ENCODE results near the gene BMP2. TPM values are rescaled to one million over a fixed set of nuclear protein-coding genes. Genes with fewer than 3 reads are reported as not detected.

BMP2 gene
- total and polyA plus RNA-seq, 7 donors: 0.66 to 3.3 (median 1.6) TPM

GRCh38 chr20:6783752-6784151, 16.3 kb downstream of the BMP2 start:
- no peak overlapping the region for H3K27ac ChIP-seq
- no peak for DNase-seq
- intact Hi-C loops (cut with DNase I): no loop called here
- no peak for ATAC-seq
- H3K4me3 ChIP-seq: no peak overlapping the region
- no peaks in the 10 kb centered on the region for H3K27me3 ChIP-seq (ENCODE audit: insufficient read depth in 3 of 3, low read length in 2 of 3)
- no peaks in the 10 kb centered on the region for H3K4me1 ChIP-seq
- H3K36me3 ChIP-seq (ENCODE audit: insufficient read depth in 1 of 2, low read depth in 1 of 2): no peaks in the 10 kb centered on the region
- no peak for TF ChIP-seq CTCF (IDR thresholded peaks at IDR 0.05)
- no peaks in the 10 kb centered on the region for H3K9me3 ChIP-seq
- WGBS, 3 donors: 82 to 88% (median 84%) methylated on average over 5 of the region's 5 CpGs

- no peak for DNase-seq
- Histone ChIP-seq H3K36me3 (ENCODE audit: insufficient read depth in 1 of 2, low read depth in 1 of 2) (no peaks in the 10 kb centered on the region), H3K27me3 (ENCODE audit: insufficient read depth in 3 of 3, low read length in 2 of 3) (no peaks in the 10 kb centered on the region), H3K9me3 (no peaks in the 10 kb centered on the region), H3K27ac (no peak overlapping the region), H3K4me1 (no peaks in the 10 kb centered on the region), H3K4me3 (no peak overlapping the region)
- no peak for TF ChIP-seq CTCF (IDR thresholded peaks at IDR 0.05)
- intact Hi-C loops (cut with DNase I): no loop called here
- 51 to 61% (median 55%) methylated on average over 5 of the region's 5 CpGs for WGBS, 3 donors
- no peak for ATAC-seq
Measured at GRCh38 chr20:6784210-6784631, 16.7 kb downstream of the BMP2 start.

GRCh38 chr20:6784767-6785166, 17.3 kb downstream of the BMP2 start:
- no peaks in the 10 kb centered on the region for H3K27me3 ChIP-seq (ENCODE audit: insufficient read depth in 3 of 3, low read length in 2 of 3)
- TF ChIP-seq CTCF (IDR thresholded peaks at IDR 0.05): no peak
- H3K4me3 ChIP-seq: no peak overlapping the region
- no peak for ATAC-seq
- WGBS, 3 donors: 62 to 69% (median 63%) methylated on average over 3 of the region's 3 CpGs
- H3K4me1 ChIP-seq: no peaks in the 10 kb centered on the region
- no peaks in the 10 kb centered on the region for H3K9me3 ChIP-seq
- no peaks in the 10 kb centered on the region for H3K36me3 ChIP-seq (ENCODE audit: insufficient read depth in 1 of 2, low read depth in 1 of 2)
- no peak for DNase-seq
- intact Hi-C loops (cut with DNase I): no loop called here
- no peak overlapping the region for H3K27ac ChIP-seq

- intact Hi-C loops (cut with DNase I): no loop called here
- Histone ChIP-seq H3K4me3 (no peak overlapping the region), H3K36me3 (ENCODE audit: insufficient read depth in 1 of 2, low read depth in 1 of 2) (no peaks in the 10 kb centered on the region), H3K27ac (no peak overlapping the region), H3K27me3 (ENCODE audit: insufficient read depth in 3 of 3, low read length in 2 of 3) (peaks cover 0 to 3% (median 0%) of the 10 kb centered on the region in 3 donors), H3K4me1 (no peaks in the 10 kb centered on the region), H3K9me3 (no peaks in the 10 kb centered on the region)
- no peak for TF ChIP-seq CTCF (IDR thresholded peaks at IDR 0.05)
- 72 to 85% (median 82%) methylated on average over 2 of the region's 2 CpGs for WGBS, 3 donors
- ATAC-seq (no peak), DNase-seq (no peak)
Measured at GRCh38 chr20:6786548-6786947, 19.1 kb downstream of the BMP2 start.

- H3K27ac ChIP-seq: no peak overlapping the region
- WGBS, 3 donors: 83 to 84% (median 83%) methylated on average over 4 of the region's 4 CpGs
- no peaks in the 10 kb centered on the region for H3K4me1 ChIP-seq
- intact Hi-C loops (cut with DNase I): no loop called here
- peaks cover 0 to 3% (median 0%) of the 10 kb centered on the region in 3 donors for H3K27me3 ChIP-seq (ENCODE audit: insufficient read depth in 3 of 3, low read length in 2 of 3)
- ATAC-seq (no peak), DNase-seq (no peak)
- H3K9me3 ChIP-seq: no peaks in the 10 kb centered on the region
- no peak overlapping the region for H3K4me3 ChIP-seq
- TF ChIP-seq CTCF (IDR thresholded peaks at IDR 0.05): no peak
- no peaks in the 10 kb centered on the region for H3K36me3 ChIP-seq (ENCODE audit: insufficient read depth in 1 of 2, low read depth in 1 of 2)
Measured at GRCh38 chr20:6792789-6793188, 25.3 kb downstream of the BMP2 start.

Measured in psoas muscle (tissue), 8 donors.